Sigmoid colon (tissue), 7 donors: ENCODE results near the gene PCED1B. TPM values are rescaled to one million over a fixed set of nuclear protein-coding genes. Genes with fewer than 3 reads are reported as not detected.

ENCODE experiments used
- DNase-seq: peaks from one replicate; pipeline ENCODE4 v3.0.0-alpha.2; 2019
- H3K27ac ChIP-seq, 4 donors: fragments of 200-600 bp; sonication (generic); one replicate each; pipeline ENCODE4 v1.5.1; 2016 to 2019; ENCODE audit warnings: mild to moderate bottlenecking in 1 of 4
- H3K27me3 ChIP-seq, 3 donors: fragments of 200-600 bp; sonication (generic); one replicate each; pipeline ENCODE4 v1.5.1; 2019; ENCODE audit warnings: mild to moderate bottlenecking in 1 of 3
- H3K36me3 ChIP-seq, 4 donors: fragments of 200-600 bp; sonication (generic); one replicate each; pipeline ENCODE4 v1.5.1; 2016 to 2019
- H3K4me1 ChIP-seq, 4 donors: fragments of 200-600 bp; sonication (generic); one replicate each; pipeline ENCODE4 v1.5.1; 2017 to 2019
- H3K4me3 ChIP-seq, 4 donors: fragments of 200-600 bp; sonication (generic); one replicate each; pipeline ENCODE4 v1.5.1; 2017 to 2019; ENCODE audit warnings: mild to moderate bottlenecking in 2 of 4, moderate library complexity in 1 of 4
- H3K9me3 ChIP-seq, 4 donors: fragments of 200-600 bp in 3 of 4; sonication (generic) in 3 of 4; one replicate each; pipeline versions ENCODE4 v1.5.1 to v1.6.1; 2013 to 2019
- EP300 ChIP-seq, 4 donors: sonication (generic); formaldehyde crosslinking; IDR thresholded peaks; one replicate each; pipeline ENCODE4 v1.6.1; 2017; ENCODE audit warnings: antibody characterized with exemption in 4 of 4
- POLR2A ChIP-seq, 2 donors: fragments of 450-650 bp; IDR thresholded peaks; one replicate each; pipeline ENCODE4 v1.6.1; 2016; ENCODE audit warnings: antibody characterized with exemption in 2 of 2, mild to moderate bottlenecking in 2 of 2, moderate library complexity in 2 of 2
- POLR2AphosphoS5 ChIP-seq, 4 donors: sonication (generic); formaldehyde crosslinking; IDR thresholded peaks; one replicate each; pipeline ENCODE4 v1.6.1; 2017; ENCODE audit warnings: antibody characterized with exemption in 4 of 4
- WGBS, 2 donors: extraction: QIAGEN DNeasy Blood & Tissue Kit; methylation state at CpG; one replicate each; pipeline ENCODE4 v1.1.7; 2013; 5-methylcytosine and 5-hydroxymethylcytosine counted together
- intact Hi-C: fragments of 100-400 bp; cut with DNase I; formaldehyde crosslinking; loops from one replicate; pipeline ENCODE4 v1.15.1; 2023
- polyA plus RNA-seq, 3 donors: library from polyadenylated mRNA; stranded (reverse); fragments of 200-250 nt; gene quantifications; one replicate each; pipeline ENCODE4 v1.2.3, GENCODE V29; 2013
- total RNA-seq, 4 donors: library from RNA; depleted of rRNA; stranded (reverse); fragments of >200 nt; gene quantifications; one replicate each; pipeline ENCODE4 v1.1.0, GENCODE V29; 2016
- TF ChIP-seq, protein P1 (sequence below), 4 experiments: fragments of 450-650 bp in 3 of 4; fragments of 200-600 bp in 1 of 4; IDR thresholded peaks; one replicate each; pipeline ENCODE4 v1.5.1; 2016 to 2019; ENCODE audit warnings: antibody characterized with exemption in 4 of 4, mild to moderate bottlenecking in 3 of 4, moderate library complexity in 2 of 4
- donor health status: healthy with polysubstance abuse.
- donor health status: Bipolar disorder and iron deficiency.
- donor health status: healthy.

The PCED1B gene
- total and polyA plus RNA-seq, 7 donors = 1.2 to 11.9 (median 5.7) TPM

DNA sequence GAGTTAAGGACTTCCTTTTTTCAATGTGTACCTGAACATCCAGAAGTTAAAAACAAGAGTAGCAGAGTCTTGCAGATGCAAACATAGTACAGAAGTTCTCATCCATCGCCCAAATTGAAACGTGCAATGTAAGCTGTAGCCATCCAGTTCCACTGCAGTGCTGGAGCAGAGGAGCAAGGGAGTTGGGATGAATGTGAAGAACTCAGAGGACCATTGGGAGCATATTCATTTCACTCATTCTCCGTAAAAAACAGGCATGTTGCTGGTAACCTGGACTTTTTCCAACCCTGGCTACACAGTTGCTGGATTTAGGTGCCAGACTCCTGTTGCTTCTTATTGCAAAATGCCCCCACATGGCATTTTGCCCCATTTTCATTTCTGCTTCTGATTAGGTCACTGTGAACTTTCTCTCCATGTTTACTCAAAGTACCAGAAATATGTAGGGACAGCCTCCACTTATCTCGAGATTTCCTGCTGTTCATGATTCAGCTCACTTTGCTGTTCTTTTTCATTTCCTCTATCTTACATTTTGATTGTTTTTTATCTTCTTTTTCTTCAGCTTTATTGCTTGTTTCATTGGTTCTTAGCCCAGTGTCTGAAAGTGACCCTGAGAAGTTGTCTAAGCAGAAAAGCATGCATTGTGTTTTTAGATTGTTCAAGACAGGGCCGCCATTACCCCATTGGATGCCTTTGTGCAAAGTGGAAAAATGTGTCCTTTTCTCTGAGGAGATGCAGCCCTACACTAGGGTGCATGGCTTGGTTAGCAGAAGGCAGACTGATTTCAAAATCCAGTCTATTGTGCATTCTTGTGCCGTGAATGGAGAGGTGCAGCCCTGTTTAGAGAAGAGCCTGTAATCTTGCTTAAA lies 109.4 kb downstream of the PCED1B start:
- H3K27ac ChIP-seq = peak overlapping the region in 3 of 4 donors; percentile 15 to 26 (median 23)
- TF ChIP-seq, protein P1, sequence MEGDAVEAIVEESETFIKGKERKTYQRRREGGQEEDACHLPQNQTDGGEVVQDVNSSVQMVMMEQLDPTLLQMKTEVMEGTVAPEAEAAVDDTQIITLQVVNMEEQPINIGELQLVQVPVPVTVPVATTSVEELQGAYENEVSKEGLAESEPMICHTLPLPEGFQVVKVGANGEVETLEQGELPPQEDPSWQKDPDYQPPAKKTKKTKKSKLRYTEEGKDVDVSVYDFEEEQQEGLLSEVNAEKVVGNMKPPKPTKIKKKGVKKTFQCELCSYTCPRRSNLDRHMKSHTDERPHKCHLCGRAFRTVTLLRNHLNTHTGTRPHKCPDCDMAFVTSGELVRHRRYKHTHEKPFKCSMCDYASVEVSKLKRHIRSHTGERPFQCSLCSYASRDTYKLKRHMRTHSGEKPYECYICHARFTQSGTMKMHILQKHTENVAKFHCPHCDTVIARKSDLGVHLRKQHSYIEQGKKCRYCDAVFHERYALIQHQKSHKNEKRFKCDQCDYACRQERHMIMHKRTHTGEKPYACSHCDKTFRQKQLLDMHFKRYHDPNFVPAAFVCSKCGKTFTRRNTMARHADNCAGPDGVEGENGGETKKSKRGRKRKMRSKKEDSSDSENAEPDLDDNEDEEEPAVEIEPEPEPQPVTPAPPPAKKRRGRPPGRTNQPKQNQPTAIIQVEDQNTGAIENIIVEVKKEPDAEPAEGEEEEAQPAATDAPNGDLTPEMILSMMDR (IDR thresholded peaks at IDR 0.05) = no peak
- TF ChIP-seq POLR2A (IDR thresholded peaks at IDR 0.05) (no peak), EP300 (IDR thresholded peaks at IDR 0.05) (no peak), POLR2AphosphoS5 (IDR thresholded peaks at IDR 0.05) (no peak)
- no peaks in the 10 kb centered on the region for H3K9me3 ChIP-seq
- H3K4me1 ChIP-seq = peaks cover 0 to 43% (median 27%) of the 10 kb centered on the region in 4 donors
- DNase-seq = no peak
- intact Hi-C loops = no loop called here
- H3K4me3 ChIP-seq = no peak overlapping the region
- no peaks in the 10 kb centered on the region for H3K27me3 ChIP-seq
- H3K36me3 ChIP-seq = no peaks in the 10 kb centered on the region
- 54 to 63% methylated on average over 6 of the region's 6 CpGs for WGBS, 2 donors

DNA sequence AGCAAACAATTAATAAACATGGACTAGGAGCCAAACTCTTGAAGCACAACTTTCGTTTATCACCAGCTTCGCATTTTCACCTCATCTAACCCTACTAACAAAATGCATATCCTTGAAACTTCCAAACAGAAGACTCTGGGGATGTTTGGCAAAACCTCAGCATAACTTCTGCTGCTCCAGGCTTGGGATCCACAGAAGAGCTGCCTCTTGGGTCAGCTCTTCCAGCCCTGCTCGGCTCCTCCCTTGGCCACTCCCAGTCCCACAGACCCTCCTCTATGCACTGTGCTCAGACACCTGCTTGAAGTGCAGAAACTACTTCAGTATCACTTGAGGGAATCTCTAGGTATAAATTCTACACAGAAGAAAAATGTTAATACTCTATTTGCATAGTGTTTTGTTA lies 110.3 kb downstream of the PCED1B start:
- 68 to 78% methylated on average over 3 of the region's 3 CpGs for WGBS, 2 donors
- TF ChIP-seq EP300 (IDR thresholded peaks at IDR 0.05) = no peak
- intact Hi-C loops = loop anchor here (5.0 kb wide), 1 partner anchor 37 kb away; no protein-coding TSS in a partner anchor
- Histone ChIP-seq H3K4me1 (peaks cover 0 to 52% (median 36%) of the 10 kb centered on the region in 4 donors), H3K9me3 (no peaks in the 10 kb centered on the region), H3K27me3 (no peaks in the 10 kb centered on the region), H3K36me3 (no peaks in the 10 kb centered on the region), H3K27ac (peak overlapping the region in 3 of 4 donors; percentile 9 to 26 (median 23)), H3K4me3 (no peak overlapping the region)
- DNase-seq = no peak

DNA sequence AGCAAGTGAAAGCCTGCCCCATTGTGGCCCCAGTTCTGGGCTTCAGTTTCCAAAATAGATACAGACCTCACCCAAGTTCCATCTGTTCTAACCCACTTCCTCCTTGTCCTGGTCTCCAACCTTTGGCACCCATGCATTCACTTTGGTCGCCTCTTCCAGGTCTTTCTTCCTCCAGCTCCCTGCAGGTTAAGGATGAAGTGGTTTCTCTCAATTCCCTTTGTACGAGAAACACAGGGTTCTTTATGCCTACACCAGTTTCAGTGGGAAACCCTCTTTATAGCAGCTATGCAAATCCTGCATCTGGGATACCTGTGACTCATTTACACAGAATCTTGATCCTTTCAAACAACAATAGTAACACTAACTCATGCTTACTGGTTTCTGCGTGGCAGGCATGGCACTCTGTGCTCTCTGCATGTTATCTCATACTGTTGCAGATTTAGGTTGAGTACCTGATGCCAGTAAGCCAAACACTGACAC lies 110.9 kb downstream of the PCED1B start:
- Histone ChIP-seq H3K9me3 (no peaks in the 10 kb centered on the region), H3K27ac (peak overlapping the region in 2 of 4 donors; percentile 9 to 23), H3K36me3 (no peaks in the 10 kb centered on the region), H3K4me3 (no peak overlapping the region), H3K4me1 (peaks cover 0 to 55% (median 37%) of the 10 kb centered on the region in 4 donors), H3K27me3 (no peaks in the 10 kb centered on the region)
- intact Hi-C loops = loop anchor here (5.0 kb wide), 1 partner anchor 38 kb away; no protein-coding TSS in a partner anchor
- TF ChIP-seq, protein P1 (IDR thresholded peaks at IDR 0.05) = no peak
- no peak for TF ChIP-seq POLR2AphosphoS5 (IDR thresholded peaks at IDR 0.05)
- 76 to 79% methylated on average over 3 of the region's 3 CpGs for WGBS, 2 donors
- no peak for DNase-seq

DNA sequence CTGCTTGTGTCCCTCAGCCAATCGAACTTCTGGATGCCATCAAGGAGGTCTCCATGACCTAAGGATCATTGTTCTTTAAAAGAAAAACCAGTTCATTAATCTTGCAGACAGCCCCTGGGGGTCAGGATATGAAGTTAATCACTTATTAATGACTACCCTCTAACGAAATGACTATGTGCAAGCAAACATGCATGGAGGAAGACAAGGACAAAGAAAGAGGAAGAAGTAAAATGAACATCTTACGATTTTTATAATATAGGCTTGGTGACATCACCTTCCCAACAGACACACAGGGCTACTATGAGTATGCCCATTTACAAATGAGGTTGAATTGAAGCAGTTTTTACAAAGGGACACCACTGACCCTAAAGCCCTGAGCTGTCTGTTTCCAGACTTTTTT lies 111.5 kb downstream of the PCED1B start:
- no peaks in the 10 kb centered on the region for H3K27me3 ChIP-seq
- H3K4me3 ChIP-seq = no peak overlapping the region
- H3K36me3 ChIP-seq = no peaks in the 10 kb centered on the region
- intact Hi-C loops = loop anchor here (5.0 kb wide), 1 partner anchor 39 kb away; no protein-coding TSS in a partner anchor
- H3K4me1 ChIP-seq = peaks cover 0 to 55% (median 37%) of the 10 kb centered on the region in 4 donors
- no peak overlapping the region for H3K27ac ChIP-seq
- TF ChIP-seq POLR2A (IDR thresholded peaks at IDR 0.05) (no peak), POLR2AphosphoS5 (IDR thresholded peaks at IDR 0.05) (no peak)
- TF ChIP-seq, protein P1 (IDR thresholded peaks at IDR 0.05) = no peak
- WGBS, 2 donors = 49 to 55% methylated on average over 3 of the region's 3 CpGs
- no peaks in the 10 kb centered on the region for H3K9me3 ChIP-seq
- DNase-seq = no peak

DNA sequence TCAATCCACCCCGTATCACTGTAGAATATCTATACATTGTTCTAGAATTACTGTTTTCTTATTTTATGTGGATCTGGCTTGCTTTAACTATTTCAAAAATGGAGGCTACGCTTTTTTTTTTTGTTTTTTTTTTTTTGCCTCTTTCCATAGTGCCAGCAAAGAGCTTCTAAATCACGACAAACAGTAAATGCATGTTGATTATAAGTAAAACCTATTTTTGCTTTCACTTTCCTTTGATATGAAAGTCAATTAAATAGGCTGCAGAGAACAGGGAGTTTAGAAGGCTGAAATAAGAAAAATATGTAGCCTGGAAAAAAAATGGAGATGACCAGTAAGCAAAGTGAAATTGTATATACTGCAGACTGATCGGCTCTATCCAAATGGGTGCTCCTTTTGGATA lies 112.6 kb downstream of the PCED1B start:
- no peak for TF ChIP-seq POLR2AphosphoS5 (IDR thresholded peaks at IDR 0.05)
- no peak for TF ChIP-seq POLR2A (IDR thresholded peaks at IDR 0.05)
- TF ChIP-seq, protein P1 (IDR thresholded peaks at IDR 0.05) = no peak
- no peak for TF ChIP-seq EP300 (IDR thresholded peaks at IDR 0.05)
- 66 to 71% methylated on average over 4 of the region's 4 CpGs for WGBS, 2 donors

More for the DNA sequence above, 112.6 kb downstream of the PCED1B start:
- Histone ChIP-seq H3K27ac (peak overlapping the region in 1 of 4 donors; percentile 16), H3K36me3 (no peaks in the 10 kb centered on the region), H3K4me1 (peaks cover 0 to 55% (median 37%) of the 10 kb centered on the region in 4 donors), H3K4me3 (no peak overlapping the region), H3K9me3 (no peaks in the 10 kb centered on the region), H3K27me3 (no peaks in the 10 kb centered on the region)
- DNase-seq = no peak
- intact Hi-C loops = loop anchor here (5.0 kb wide), 1 partner anchor 40 kb away; no protein-coding TSS in a partner anchor
